ENCODE results near the gene ARFGAP3.

Gene ARFGAP3

GRCh38 chr22:42856865-42857704 lies at the start of gene ARFGAP3:
TSS of gene ARFGAP3 (minus strand) at chr22:42857273. CDS start at chr22:42857182, 91 bp downstream.
- DNase-seq: peak; percentile 91

GRCh38 chr22:42905702-42906183 lies 48.7 kb upstream of the ARFGAP3 start:
- DNase-seq: no peak

GRCh38 chr22:42905217-42905616 lies 48.1 kb upstream of the ARFGAP3 start:
- DNase-seq: no peak

- DNase-seq: no peak
These were observed 47.0 kb upstream of the ARFGAP3 start for GRCh38 chr22:42904050-42904449.

GRCh38 chr22:42902875-42903510 lies 45.9 kb upstream of the ARFGAP3 start:
- peak; percentile 3 for DNase-seq

- DNase-seq: no peak
These were observed 44.9 kb upstream of the ARFGAP3 start for GRCh38 chr22:42901790-42902508.

GRCh38 chr22:42897960-42898359 lies 40.9 kb upstream of the ARFGAP3 start:
- no peak for DNase-seq

- DNase-seq: no peak
These were observed 38.5 kb upstream of the ARFGAP3 start for GRCh38 chr22:42895541-42895981.

- DNase-seq: no peak
These were observed 38.0 kb upstream of the ARFGAP3 start for GRCh38 chr22:42895087-42895486.

GRCh38 chr22:42893371-42894150 lies 36.5 kb upstream of the ARFGAP3 start:
- no peak for DNase-seq

GRCh38 chr22:42892571-42893316 lies 35.7 kb upstream of the ARFGAP3 start:
- no peak for DNase-seq

- no peak for DNase-seq
These were observed 35.1 kb upstream of the ARFGAP3 start for GRCh38 chr22:42892156-42892555.

GRCh38 chr22:42891696-42892095 lies 34.6 kb upstream of the ARFGAP3 start:
- no peak for DNase-seq

GRCh38 chr22:42891008-42891407 lies 33.9 kb upstream of the ARFGAP3 start:
- no peak for DNase-seq

- no peak for DNase-seq
These were observed 32.2 kb upstream of the ARFGAP3 start for GRCh38 chr22:42889304-42889703.

- no peak for DNase-seq
These were observed 30.7 kb upstream of the ARFGAP3 start for GRCh38 chr22:42887523-42888507.

- no peak for DNase-seq
These were observed 30.0 kb upstream of the ARFGAP3 start for GRCh38 chr22:42887120-42887519.

- no peak for DNase-seq
These were observed 28.4 kb upstream of the ARFGAP3 start for GRCh38 chr22:42885446-42885845.

GRCh38 chr22:42884616-42885375 lies 27.7 kb upstream of the ARFGAP3 start:
- DNase-seq: no peak

GRCh38 chr22:42883970-42884369 lies 26.9 kb upstream of the ARFGAP3 start:
- no peak for DNase-seq

All from HCEC 1CT (cell line).